Psoas muscle (tissue), 8 donors: Measurements from ENCODE around the gene FAM222B. TPM values are rescaled to one million over a fixed set of nuclear protein-coding genes. Genes with fewer than 3 reads are reported as not detected.
A peak's percentile ranks its signal among the peaks of the same experiment; 100 is the strongest.

ENCODE experiments used
- ATAC-seq, 4 donors: fragments of 200-7000 bp; cut with Tn5 transposase; one replicate each; pipeline ENCODE4 v1.9.1; 2020; ENCODE audit warnings: moderate library complexity in 3 of 4, mild to moderate bottlenecking in 2 of 4
- DNase-seq, 2 donors: peaks; one replicate each; pipeline ENCODE4 v3.0.0-alpha.2; 2020
- H3K27ac ChIP-seq: fragments of 200-600 bp; one replicate; pipeline ENCODE4 v1.8.0; 2022
- H3K27me3 ChIP-seq, 3 donors: fragments of 200-600 bp in 1 of 3; one replicate each; pipeline versions ENCODE4 v1.6.1 to v1.8.0; 2013 to 2022; ENCODE audit warnings: low read length in 2 of 3, mild to moderate bottlenecking in 2 of 3, moderate library complexity in 1 of 3; ENCODE audit not compliant: insufficient read depth in 3 of 3
- H3K36me3 ChIP-seq, 2 donors: fragments of 200-600 bp in 1 of 2; one replicate each; pipeline versions ENCODE4 v1.6.1 to v1.8.0; 2013 to 2022; ENCODE audit warnings: low read depth in 1 of 2, mild to moderate bottlenecking in 1 of 2, moderate library complexity in 1 of 2; ENCODE audit not compliant: insufficient read depth in 1 of 2
- H3K4me1 ChIP-seq: fragments of 200-600 bp; one replicate; pipeline ENCODE4 v1.8.0; 2022
- H3K4me3 ChIP-seq: fragments of 200-600 bp; one replicate; pipeline ENCODE4 v1.8.0; 2022; ENCODE audit warnings: mild to moderate bottlenecking
- H3K9me3 ChIP-seq: fragments of 200-600 bp; one replicate; pipeline ENCODE4 v1.8.0; 2022
- WGBS, 3 donors: extraction: QIAGEN DNeasy Blood & Tissue Kit; methylation state at CpG; one replicate each; pipeline versions ENCODE4 v1.1.6 to v1.1.7; 2013; 5-methylcytosine and 5-hydroxymethylcytosine counted together
- intact Hi-C, 2 donors: fragments of 100-400 bp; cut with DNase I; formaldehyde crosslinking; loops; one replicate each; pipeline versions ENCODE4 v1.11.0 to v1.14.2; 2022
- polyA plus RNA-seq, 3 donors: library from polyadenylated mRNA; stranded (reverse); fragments of 200-250 nt; gene quantifications; one replicate each; pipeline ENCODE4 v1.2.3, GENCODE V29; 2013
- total RNA-seq, 4 donors: library from RNA; stranded (reverse); fragmentation: NEBNext Ultra II Directional in 2 of 4; extraction: Animal tissue kit (Norgen Biotek cat#: 25700) in 2 of 4; gene quantifications; one replicate each; pipeline versions ENCODE4 v1.2.1 to v1.2.4, GENCODE V29; 2021 to 2023
- TF ChIP-seq, protein P1 (sequence below): fragments of 200-600 bp; IDR thresholded peaks from one replicate; pipeline ENCODE4 v1.8.0; 2022; ENCODE audit warnings: antibody characterized with exemption
- donor health status: healthy with polysubstance abuse.
- donor health status: DM: no; HTN: no; CAD: no; lungs with moderate emphysema.
- donor health status: Bipolar disorder and iron deficiency.
- donor health status: healthy.
- donor health status: DM: yes; HTN: yes; CAD: no.
- donor health status: DM: no; HTN: no; CAD: no.
- donor health status: DM: no; HTN: no; CAD: no.
- donor health status: DM: yes; HTN: yes; CAD: no.

FAM222B gene
- total and polyA plus RNA-seq, 7 donors: 22.4 to 66.2 (median 32.2) TPM

DNA sequence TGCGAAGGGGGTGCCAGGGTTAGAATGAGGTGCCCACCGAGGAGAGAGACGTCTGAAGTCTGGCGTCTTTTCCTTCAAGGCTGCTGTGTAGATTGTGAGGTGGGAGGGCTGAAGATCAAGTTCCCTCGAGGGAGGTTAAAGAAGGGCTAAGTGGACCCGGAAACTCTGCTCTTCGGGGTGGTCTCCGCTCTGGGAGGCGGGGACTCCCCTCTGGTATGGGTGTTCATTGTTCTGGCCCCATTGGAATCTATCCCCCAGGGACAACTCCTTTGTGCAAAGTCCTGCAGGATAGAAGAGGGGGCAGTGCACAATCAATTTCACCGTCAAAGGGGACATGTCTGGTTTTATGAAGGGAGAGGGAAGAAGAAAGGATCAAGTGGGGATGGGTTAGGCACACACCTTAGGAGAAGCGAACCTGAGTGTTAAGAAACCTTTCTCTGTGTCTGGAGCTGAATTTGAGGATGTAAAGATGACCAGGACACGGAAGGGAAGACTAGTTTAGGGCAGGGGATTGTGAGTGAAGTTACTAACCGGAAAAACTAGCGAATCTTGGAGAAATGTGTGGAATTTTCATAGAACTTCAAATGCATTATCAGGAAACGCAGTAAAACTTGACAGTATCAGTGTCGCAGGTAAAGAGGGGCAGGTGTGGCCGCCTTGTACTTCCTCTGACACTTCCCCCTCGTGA lies 124.1 kb downstream of the FAM222B start:
- peaks cover 0 to 16% (median 0%) of the 10 kb centered on the region in 3 donors for H3K27me3 ChIP-seq
- WGBS, 3 donors: 47 to 61% (median 48%) methylated on average over 18 of the region's 18 CpGs
- DNase-seq (no peak), ATAC-seq (no peak)
- no peaks in the 10 kb centered on the region for H3K9me3 ChIP-seq
- TF ChIP-seq, protein P1, sequence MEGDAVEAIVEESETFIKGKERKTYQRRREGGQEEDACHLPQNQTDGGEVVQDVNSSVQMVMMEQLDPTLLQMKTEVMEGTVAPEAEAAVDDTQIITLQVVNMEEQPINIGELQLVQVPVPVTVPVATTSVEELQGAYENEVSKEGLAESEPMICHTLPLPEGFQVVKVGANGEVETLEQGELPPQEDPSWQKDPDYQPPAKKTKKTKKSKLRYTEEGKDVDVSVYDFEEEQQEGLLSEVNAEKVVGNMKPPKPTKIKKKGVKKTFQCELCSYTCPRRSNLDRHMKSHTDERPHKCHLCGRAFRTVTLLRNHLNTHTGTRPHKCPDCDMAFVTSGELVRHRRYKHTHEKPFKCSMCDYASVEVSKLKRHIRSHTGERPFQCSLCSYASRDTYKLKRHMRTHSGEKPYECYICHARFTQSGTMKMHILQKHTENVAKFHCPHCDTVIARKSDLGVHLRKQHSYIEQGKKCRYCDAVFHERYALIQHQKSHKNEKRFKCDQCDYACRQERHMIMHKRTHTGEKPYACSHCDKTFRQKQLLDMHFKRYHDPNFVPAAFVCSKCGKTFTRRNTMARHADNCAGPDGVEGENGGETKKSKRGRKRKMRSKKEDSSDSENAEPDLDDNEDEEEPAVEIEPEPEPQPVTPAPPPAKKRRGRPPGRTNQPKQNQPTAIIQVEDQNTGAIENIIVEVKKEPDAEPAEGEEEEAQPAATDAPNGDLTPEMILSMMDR: no peak
- intact Hi-C loops: no loop called here
- H3K36me3 ChIP-seq: peaks cover 0 to 39% of the 10 kb centered on the region in 2 donors
- H3K27ac ChIP-seq: peak overlapping the region; percentile 92
- H3K4me1 ChIP-seq: peaks cover 26% of the 10 kb centered on the region
- peak overlapping the region; percentile 98 for H3K4me3 ChIP-seq

DNA sequence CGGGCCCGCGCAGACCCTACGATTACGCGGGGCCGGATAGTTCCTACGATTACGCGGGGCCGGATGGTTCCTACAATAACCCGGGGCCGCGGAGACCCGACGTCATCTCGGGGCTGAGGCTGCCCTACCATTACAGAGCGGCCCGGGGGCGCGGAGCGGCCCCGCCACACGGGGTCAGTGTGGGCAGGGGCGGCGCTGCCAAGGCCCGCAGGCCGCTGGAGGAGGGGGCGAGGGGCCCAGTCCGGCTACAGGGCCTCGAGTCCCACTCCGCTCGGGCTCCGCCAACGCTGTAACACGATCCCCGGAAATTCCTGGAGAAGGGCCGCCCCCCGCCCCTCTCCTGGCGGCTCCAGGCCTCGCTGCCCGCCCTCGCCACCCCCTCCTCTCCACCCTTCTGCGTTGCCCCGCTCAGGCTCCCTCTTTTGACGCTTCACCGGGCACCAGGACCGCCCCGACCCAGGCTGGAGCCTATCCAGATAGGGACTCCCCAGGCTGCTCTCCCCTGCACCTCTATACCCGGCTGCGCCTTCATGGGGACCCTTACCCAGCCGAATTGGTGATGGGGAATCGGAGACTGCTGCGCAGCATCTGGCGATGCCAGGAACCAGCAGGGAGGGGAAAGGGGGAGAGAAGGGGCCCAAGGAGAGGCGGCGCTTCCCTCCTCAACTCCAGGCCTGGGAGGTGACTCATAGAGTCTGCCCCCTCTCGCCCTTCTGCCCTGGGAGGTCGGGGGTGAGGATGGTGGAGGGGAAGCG lies 124.8 kb downstream of the FAM222B start, which contains the start of gene RAB34:
TSS of gene RAB34 (minus strand) at position 291 of the 755 bp plus-strand sequence. CDS start 602 bp downstream, outside the sequence.
- peak within 1 kb of the TSS; percentile 98 for H3K4me3 ChIP-seq
- peak; percentile 4 to 15 (median 12) for ATAC-seq
- DNase-seq: peak; percentile 80
- TF ChIP-seq, protein P1: peak; percentile 21
- peaks cover 24% of the 10 kb centered on the region for H3K4me1 ChIP-seq
- intact Hi-C loops: no loop called here
- H3K9me3 ChIP-seq: no peaks in the 10 kb centered on the region
- H3K36me3 ChIP-seq: peaks cover 0 to 32% of the 10 kb centered on the region in 2 donors
- 8 to 14% (median 12%) methylated on average over 44 to 60 of the region's 60 CpGs for WGBS, 3 donors
- peak within 1 kb of the TSS; percentile 92 for H3K27ac ChIP-seq
- peaks cover 0 to 16% (median 0%) of the 10 kb centered on the region in 3 donors for H3K27me3 ChIP-seq

DNA sequence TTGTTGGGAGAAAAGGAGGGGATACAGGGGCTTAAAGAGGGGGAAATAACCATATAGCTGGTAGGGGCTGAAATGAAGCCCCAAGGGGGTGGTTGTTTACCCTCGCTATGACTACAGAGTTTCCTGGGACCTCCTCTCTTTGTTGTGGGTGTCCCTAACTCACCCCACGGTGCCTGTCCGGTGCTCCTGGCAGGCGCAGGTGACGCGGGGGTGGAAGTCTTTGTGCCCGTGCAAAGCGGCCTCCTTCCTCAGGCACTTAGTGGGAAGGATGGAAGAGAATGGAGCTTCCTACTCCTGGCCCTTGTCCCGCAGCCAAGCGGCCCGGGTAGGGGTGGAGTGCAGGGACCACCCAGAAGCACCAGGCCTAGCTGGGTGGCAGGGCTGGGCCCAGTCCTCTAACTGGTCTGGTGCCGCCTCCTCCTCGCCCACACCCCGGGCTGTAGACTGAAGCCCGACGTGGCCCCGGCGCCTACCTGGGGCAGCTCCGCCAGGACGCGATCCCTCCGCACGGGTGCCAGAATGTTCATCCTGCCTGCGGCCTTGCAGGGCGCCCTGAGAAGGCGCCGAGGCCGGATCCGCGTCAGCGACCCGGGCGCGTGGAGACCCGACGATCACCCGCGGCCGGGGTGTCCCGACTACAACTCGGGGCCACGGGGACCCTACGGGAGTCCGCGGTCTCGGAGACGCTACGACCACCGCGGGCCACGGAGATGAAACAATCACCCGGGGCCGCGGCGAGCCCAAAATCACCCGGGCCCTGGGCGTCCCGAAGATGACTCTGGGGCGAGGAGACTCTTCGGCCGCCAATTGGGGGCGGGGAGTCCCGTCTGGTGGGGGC lies 125.6 kb downstream of the FAM222B start:
- 9 to 14% (median 10%) methylated on average over 62 to 63 of the region's 63 CpGs for WGBS, 3 donors
- intact Hi-C loops: no loop called here
- DNase-seq: peak; percentile 46 to 64
- peak overlapping the region; percentile 98 for H3K4me3 ChIP-seq
- H3K4me1 ChIP-seq: peaks cover 16% of the 10 kb centered on the region
- TF ChIP-seq, protein P1: no peak
- no peak for ATAC-seq
- H3K36me3 ChIP-seq: peaks cover 0 to 24% of the 10 kb centered on the region in 2 donors
- no peaks in the 10 kb centered on the region for H3K9me3 ChIP-seq
- peaks cover 0 to 16% (median 0%) of the 10 kb centered on the region in 3 donors for H3K27me3 ChIP-seq
- H3K27ac ChIP-seq: peak overlapping the region; percentile 92

DNA sequence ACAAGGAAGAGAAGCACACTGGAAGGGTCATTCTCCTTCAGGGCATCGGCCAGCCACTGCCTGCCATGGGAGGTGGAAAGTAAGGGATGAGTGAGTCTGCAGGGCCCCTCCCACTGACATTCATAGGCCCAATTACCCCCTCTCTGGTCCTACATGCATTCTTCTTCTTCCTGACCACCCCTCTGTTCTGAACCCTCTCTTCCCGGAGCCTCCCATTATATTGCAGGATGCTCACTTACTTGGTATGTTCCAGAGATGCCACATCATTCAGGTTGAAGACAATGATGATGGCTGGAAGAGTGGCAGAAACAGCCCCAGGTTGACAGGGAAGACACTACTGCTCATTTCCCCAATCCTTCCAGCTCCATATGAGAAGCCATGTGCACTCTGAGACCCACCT lies 127.4 kb downstream of the FAM222B start:
- no peak overlapping the region for H3K27ac ChIP-seq
- intact Hi-C loops: no loop called here
- H3K4me1 ChIP-seq: peaks cover 8% of the 10 kb centered on the region
- H3K4me3 ChIP-seq: no peak overlapping the region
- DNase-seq (no peak), ATAC-seq (no peak)
- no peaks in the 10 kb centered on the region for H3K9me3 ChIP-seq
- WGBS, 3 donors: 85 to 96% (median 91%) methylated on average over 2 of the region's 2 CpGs
- H3K36me3 ChIP-seq: peaks cover 0 to 10% of the 10 kb centered on the region in 2 donors
- H3K27me3 ChIP-seq: peaks cover 0 to 16% (median 2%) of the 10 kb centered on the region in 3 donors
- TF ChIP-seq, protein P1: no peak
